K562 (cell line): Measurements from ENCODE around the gene CDC27. TPM values are rescaled to one million over a fixed set of nuclear protein-coding genes. Genes with fewer than 3 reads are reported as not detected.
"Not testable (repeated sequence)": the region's sequence is repeated elsewhere in the genome, so short reads cannot be mapped to it uniquely, and the experiment has no call there.

ENCODE experiments used
- ATAC-seq: fragments of 200-7000 bp; cut with Tn5 transposase; 3 replicates; pipeline ENCODE4 v1.9.1; 2020; ENCODE audit warnings: moderate library complexity
- BruUV-seq: library from RNA; stranded (reverse); fragments of 400-500 nt; replicated peaks from 2 replicates; lab custom pipeline; 2021; lab: Mats Ljungman, UMichigan
- CTCF ChIA-PET: fragments of 300-600 bp; formaldehyde crosslinking; extraction: SDS; loops from one replicate; lab custom pipeline; 2021; ENCODE audit warnings: low intra/inter-chr PET ratio; lab: Yijun Ruan, JAX
- POLR2A ChIA-PET: fragments of 300-600, 350-650 bp; sonication (Branson Sonifier 250); formaldehyde crosslinking; extraction: SDS; loops from one replicate; lab custom pipeline; 2021; ENCODE audit warnings: antibody characterized with exemption, inconsistent platforms; lab: Yijun Ruan, JAX
- DNase-seq, 4 experiments: peaks; one replicate each; pipeline versions ENCODE4 v3.0.0 to v3.0.0-alpha.2; 2011 to 2018; ENCODE audit warnings: low spot score in 3 of 4, mixed read lengths in 3 of 4; ENCODE audit errors: extremely low read depth in 1 of 4
- FAIRE-seq: peaks from 2 replicates; lab custom pipeline; 2011; peaks lifted over from hg19 to GRCh38; lab: Jason Lieb, UNC
- H2AFZ ChIP-seq: 2 replicates; pipeline ENCODE4 v1.6.0; 2011; ENCODE audit warnings: low read depth, low read length, control low read depth, inconsistent platforms
- H3K27ac ChIP-seq: fragments of 200-600 bp; 3 replicates; pipeline ENCODE4 v1.8.0; 2011; ENCODE audit warnings: low read depth, mild to moderate bottlenecking, control low read depth, inconsistent platforms, low read length, moderate library complexity, mixed read lengths; ENCODE audit errors: extremely low read depth
- H3K27me3 ChIP-seq, 2 experiments: fragments of 300-600 bp in 1 of 2; 2 replicates in 1 of 2; 3 replicates in 1 of 2; pipeline versions ENCODE4 v1.6.0 to v1.8.0; 2011; ENCODE audit warnings: inconsistent platforms in 2 of 2, low read length in 2 of 2, mild to moderate bottlenecking in 1 of 2, mixed read lengths in 1 of 2, moderate library complexity in 1 of 2; ENCODE audit not compliant: control insufficient read depth in 2 of 2, insufficient read depth in 2 of 2
- H3K36me3 ChIP-seq: fragments of 300-600 bp; 3 replicates; pipeline ENCODE4 v1.8.0; 2011; ENCODE audit warnings: mild to moderate bottlenecking, low read length, inconsistent platforms; ENCODE audit not compliant: control insufficient read depth, insufficient read depth
- H3K4me1 ChIP-seq, 2 experiments: fragments of 200-600 bp in 1 of 2; replicated peaks in 1 of 2; 2 replicates in 1 of 2; 3 replicates in 1 of 2; pipeline versions ENCODE4 v1.5.1 to v1.8.0; 2011; ENCODE audit warnings: inconsistent platforms in 2 of 2, low read length in 2 of 2, mild to moderate bottlenecking in 1 of 2, mixed read lengths in 1 of 2, moderate library complexity in 1 of 2; ENCODE audit not compliant: control insufficient read depth in 2 of 2, insufficient read depth in 2 of 2
- H3K4me2 ChIP-seq: 2 replicates; pipeline ENCODE4 v1.6.1; 2011; ENCODE audit warnings: low read length, control low read depth, inconsistent platforms, mixed read lengths; ENCODE audit not compliant: insufficient read depth
- H3K4me3 ChIP-seq: fragments of 200-600 bp; sonication (generic), shearing (Covaris generic); 2 replicates; pipeline ENCODE4 v1.5.1; 2016; ENCODE audit warnings: control low read depth, inconsistent platforms
- H3K79me2 ChIP-seq: fragments of 200-600 bp; 3 replicates; pipeline ENCODE4 v1.8.0; 2011; ENCODE audit warnings: low read length, inconsistent platforms; ENCODE audit not compliant: control insufficient read depth, insufficient read depth
- H3K9ac ChIP-seq, 2 experiments: 2 replicates each; pipeline versions ENCODE4 v1.6.0 to v1.6.1; 2011; ENCODE audit warnings: low read depth in 2 of 2, low read length in 2 of 2, control low read depth in 1 of 2, inconsistent platforms in 1 of 2, mild to moderate bottlenecking in 1 of 2, mixed read lengths in 1 of 2; ENCODE audit not compliant: insufficient read depth in 1 of 2
- H3K9me1 ChIP-seq: one replicate; pipeline ENCODE4 v1.6.0; 2011; ENCODE audit warnings: inconsistent platforms, mild to moderate bottlenecking, low read length, moderate library complexity; ENCODE audit not compliant: control insufficient read depth, insufficient read depth
- H3K9me3 ChIP-seq: replicated peaks from 2 replicates; pipeline ENCODE4 v1.5.1; 2011; ENCODE audit warnings: low read depth, low read length, inconsistent platforms; ENCODE audit not compliant: control insufficient read depth, insufficient read depth
- H4K20me1 ChIP-seq: replicated peaks from 2 replicates; pipeline ENCODE4 v1.6.1; 2011; ENCODE audit warnings: low read length, inconsistent platforms, mixed read lengths; ENCODE audit not compliant: control insufficient read depth, insufficient read depth
- KDM1A ChIP-seq, 2 experiments: fragments of 450-650 bp; IDR thresholded peaks; 2 replicates each; pipeline ENCODE4 v1.6.1; 2016; ENCODE audit warnings: mild to moderate bottlenecking in 2 of 2
- RBFOX2 ChIP-seq: fragments of 200-400 bp; formaldehyde crosslinking; IDR thresholded peaks from 2 replicates; pipeline ENCODE4 v1.6.1; 2017; ENCODE audit warnings: low read depth, mild to moderate bottlenecking, low read length, moderate library complexity
- SRSF3 ChIP-seq: fragments of 200-400 bp; formaldehyde crosslinking; IDR thresholded peaks from 2 replicates; pipeline ENCODE4 v1.6.1; 2016; ENCODE audit warnings: mild to moderate bottlenecking, low read length, moderate library complexity; ENCODE audit not compliant: insufficient read depth
- ZNF384 ChIP-seq: IDR thresholded peaks from 2 replicates; pipeline ENCODE4 v1.6.1; 2012; ENCODE audit warnings: low read depth, low read length, improper control_type of control experiment
- WGBS: fragments of 100-300 bp; shearing (Covaris generic); methylation state at CpG from one replicate; pipeline ENCODE4 v1.1.6; 2016; ENCODE audit warnings: low coverage, mixed read lengths; ENCODE audit not compliant: insufficient coverage; ENCODE audit errors: missing lambda C conversion rate; 5-methylcytosine and 5-hydroxymethylcytosine counted together
- in situ Hi-C: fragments of 300-500 bp; cut with MboI; formaldehyde crosslinking; loops from 4 replicates; pipeline ENCODE4 v1.15.0; 2018; ENCODE audit warnings: inconsistent platforms, mixed read lengths
- intact Hi-C: fragments of 100-400 bp; cut with micrococcal nuclease; formaldehyde crosslinking; loops from 2 replicates; pipeline ENCODE4 v1.14.2; 2022
- polyA plus RNA-seq, 8 experiments: library from polyadenylated mRNA; depleted of rRNA in 4 of 8; stranded (reverse) in 5 of 8; unstranded in 3 of 8; fragments of >200 nt; fragmentation: Nextera tagmentation in 2 of 8; fragmentation: Illumina TruSeq in 1 of 8; extraction: Ambion mirVana in 2 of 8; extraction: Trizol in 1 of 8; gene quantifications; 2 replicates each; pipeline versions ENCODE4 v1.2.1 to v1.2.3, GENCODE V29; 2011 to 2014; ENCODE audit warnings: inconsistent platforms in 1 of 8, missing spikeins in 1 of 8
- total RNA-seq, 7 experiments: library from RNA; depleted of rRNA in 6 of 7; stranded (reverse); fragments of >200 nt in 6 of 7; fragmentation: Illumina TruSeq in 2 of 7; extraction: Trizol in 2 of 7; gene quantifications; 2 replicates each; pipeline versions ENCODE4 v1.2.1 to v1.2.3, GENCODE V29; 2011 to 2021; ENCODE audit warnings: low replicate concordance in 1 of 7

The CDC27 gene
- total and polyA plus RNA-seq, 9 of the 15 experiments (the other 6 are each of a cell fraction or from before 2014, with no cell fraction given): 28.6 to 155 (median 94.1) TPM

- Histone ChIP-seq H3K9ac (peak overlapping the region in 1 of 2 experiments; percentile 53; a peak in 1 of 4 replicates), H3K4me3 (no peak overlapping the region), H3K36me3 (peaks cover 40% of the 10 kb centered on the region), H3K27me3 (no peaks in the 10 kb centered on the region)
- WGBS: 39% methylated on average over 6 of the region's 6 CpGs
- TF ChIP-seq RBFOX2: peak; percentile 23; the same call in 1 of the 2 replicates
- 0 out of 4 replicates have a peak, but pooled peaks of 1 of the 2 experiments have one; percentile 7 for TF ChIP-seq KDM1A (IDR thresholded peaks at IDR 0.05)
- TF ChIP-seq SRSF3: no peak
- TF ChIP-seq, all 486 proteins: peak for 2
- no peak overlapping the region for H2AFZ ChIP-seq
- intact Hi-C loops: no loop called here
- no peaks in the 10 kb centered on the region for H3K9me3 ChIP-seq
- CTCF ChIA-PET: no interaction called here
- peaks cover 95% of the 10 kb centered on the region for H3K79me2 ChIP-seq
- BruUV-seq: no TSS peak
- H3K4me1 ChIP-seq: peaks cover 3 to 14% of the 10 kb centered on the region in 2 experiments; a peak in 2 of 5 replicates
- DNase-seq (no peak), ATAC-seq (no peak), FAIRE-seq (no peak)
- peak overlapping the region; percentile 21; the same call in 1 of the 3 replicates for H3K27ac ChIP-seq
- in situ Hi-C loops: no loop called here
- POLR2A ChIA-PET: interaction anchor here (0.6 to 1.6 kb wide), 6 partner anchors 9 to 23 kb away, joined by 3 to 7 read pairs (median 3); no protein-coding TSS in a partner anchor
- peak overlapping the region; percentile 64 for H3K4me2 ChIP-seq
- peaks cover 2% of the 10 kb centered on the region for H3K9me1 ChIP-seq
- peaks cover 8% of the 10 kb centered on the region; the same call in 1 of the 2 replicates for H4K20me1 ChIP-seq
Observed at GRCh38 chr17:47184681-47185080, 4.4 kb downstream of the CDC27 start.

GRCh38 chr17:47180988-47181387, 8.1 kb downstream of the CDC27 start:
- intact Hi-C loops, in situ Hi-C loops, ATAC-seq, H3K9me1 ChIP-seq, DNase-seq, H3K4me2 ChIP-seq, H3K9ac ChIP-seq, H3K9me3 ChIP-seq, H3K27ac ChIP-seq, CTCF ChIA-PET, FAIRE-seq, H3K4me3 ChIP-seq, BruUV-seq, H4K20me1 ChIP-seq, H2AFZ ChIP-seq, H3K27me3 ChIP-seq: not testable (repeated sequence)
- peaks cover 10 to 24% of the 10 kb centered on the region in 2 experiments; a peak in 4 of 5 replicates for H3K4me1 ChIP-seq
- TF ChIP-seq ZNF384: 0 out of 2 replicates have a peak, but pooled peaks have one; percentile 6
- POLR2A ChIA-PET: interaction anchor here (0.6 kb wide), 2 partner anchors 42 to 186 kb away, joined by 3 read pairs; no protein-coding TSS in a partner anchor
- peaks cover 74% of the 10 kb centered on the region for H3K36me3 ChIP-seq
- peaks cover 99% of the 10 kb centered on the region for H3K79me2 ChIP-seq
- WGBS: no CpG with 5 or more reads among the region's 4 CpGs
